HepG2 (cell line): ENCODE results near the gene LSM2. TPM values are rescaled to one million over a fixed set of nuclear protein-coding genes. Genes with fewer than 3 reads are reported as not detected.

Experiments
- BCL6 ChIP-seq: IDR thresholded peaks from 2 replicates; pipeline ENCODE4 v1.6.1; 2016; ENCODE audit warnings: missing genetic modification reagents, missing compliant biosample characterization
- CAMTA2 ChIP-seq: sonication (generic); formaldehyde crosslinking; IDR thresholded peaks from 2 replicates; pipeline ENCODE4 v1.4.0; 2020; ENCODE audit warnings: mild to moderate bottlenecking, missing genetic modification reagents, borderline replicate concordance
- ETS1 ChIP-seq: sonication (generic); formaldehyde crosslinking; IDR thresholded peaks from 2 replicates; pipeline ENCODE4 v1.4.0; 2020; ENCODE audit warnings: missing genetic modification reagents
- HNF1B ChIP-seq: sonication (generic); formaldehyde crosslinking; IDR thresholded peaks from 2 replicates; pipeline ENCODE4 v1.5.1; 2020; ENCODE audit warnings: mild to moderate bottlenecking, moderate library complexity, missing genetic modification reagents
- HNF4A ChIP-seq: sonication (generic); formaldehyde crosslinking; IDR thresholded peaks from 2 replicates; pipeline ENCODE4 v1.4.0; 2020; ENCODE audit warnings: missing genetic modification reagents
- KDM3A ChIP-seq: IDR thresholded peaks from 2 replicates; pipeline ENCODE4 v1.6.1; 2018; ENCODE audit warnings: low read depth, missing compliant biosample characterization
- LCORL ChIP-seq, 2 experiments: fragments of 450-650 bp in 1 of 2; sonication (generic) in 1 of 2; formaldehyde crosslinking in 1 of 2; IDR thresholded peaks; 2 replicates each; pipeline versions ENCODE4 v1.5.0 to v1.6.1; 2017 to 2020; ENCODE audit warnings: antibody characterized with exemption in 1 of 2, missing genetic modification reagents in 1 of 2
- MAZ ChIP-seq, 2 experiments: sonication (generic) in 1 of 2; formaldehyde crosslinking in 1 of 2; IDR thresholded peaks; 2 replicates each; pipeline versions ENCODE4 v1.5.0 to v1.6.1; 2012 to 2020; ENCODE audit warnings: low read depth in 2 of 2, mild to moderate bottlenecking in 2 of 2, borderline replicate concordance in 1 of 2, improper control_type of control experiment in 1 of 2, low read length in 1 of 2, missing genetic modification reagents in 1 of 2, moderate library complexity in 1 of 2
- SP1 ChIP-seq, 2 experiments: fragments of 450-650 bp in 1 of 2; sonication (generic) in 1 of 2; formaldehyde crosslinking in 1 of 2; IDR thresholded peaks; 2 replicates each; pipeline versions ENCODE4 v1.4.0 to v1.6.1; 2016 to 2020; ENCODE audit warnings: missing genetic modification reagents in 1 of 2
- SYNCRIP ChIP-seq: fragments of 200-400 bp; formaldehyde crosslinking; IDR thresholded peaks from 2 replicates; pipeline ENCODE4 v1.6.1; 2018; ENCODE audit warnings: mild to moderate bottlenecking, low read depth, low read length; ENCODE audit not compliant: insufficient read depth
- ZBTB2 ChIP-seq: sonication (generic); formaldehyde crosslinking; IDR thresholded peaks from 2 replicates; pipeline ENCODE4 v1.8.0; 2022; ENCODE audit warnings: low read depth, missing genetic modification reagents
- ZBTB8A ChIP-seq: sonication (generic); formaldehyde crosslinking; IDR thresholded peaks from 2 replicates; pipeline ENCODE4 v1.4.0; 2020; ENCODE audit warnings: mild to moderate bottlenecking, low read depth, missing genetic modification reagents, borderline replicate concordance
- ZNF253 ChIP-seq: sonication (generic); formaldehyde crosslinking; IDR thresholded peaks from 2 replicates; pipeline ENCODE4 v1.8.0; 2022; ENCODE audit warnings: mild to moderate bottlenecking, missing genetic modification reagents, borderline replicate concordance
- ZNF326 ChIP-seq: sonication (generic); formaldehyde crosslinking; IDR thresholded peaks from 2 replicates; pipeline ENCODE4 v1.4.0; 2020; ENCODE audit warnings: missing genetic modification reagents, borderline replicate concordance
- ZNF747 ChIP-seq: sonication (generic); formaldehyde crosslinking; IDR thresholded peaks from 2 replicates; pipeline ENCODE4 v1.8.1; 2023; ENCODE audit warnings: missing genetic modification reagents, mild to moderate bottlenecking, borderline replicate concordance
- polyA plus RNA-seq, 8 experiments: library from polyadenylated mRNA; depleted of rRNA in 3 of 8; stranded (reverse) in 7 of 8; unstranded in 1 of 8; fragments of >200 nt; fragmentation: Illumina TruSeq in 4 of 8; extraction: Trizol in 4 of 8; gene quantifications; 2 replicates each; pipeline versions ENCODE4 v1.2.1 to v1.2.3, GENCODE V29; 2011 to 2016; ENCODE audit warnings: low read depth in 4 of 8, missing spikeins in 1 of 8, mixed read lengths in 1 of 8; ENCODE audit not compliant: insufficient read depth in 1 of 8
- total RNA-seq, 5 experiments: library from RNA; depleted of rRNA; stranded (reverse); fragments of >200 nt; fragmentation: Illumina TruSeq; extraction: Trizol; gene quantifications; 2 replicates each; pipeline ENCODE4 v1.2.3, GENCODE V29; 2016; ENCODE audit warnings: low read depth in 1 of 5
- TF ChIP-seq, protein P1 (sequence below): sonication (generic); formaldehyde crosslinking; IDR thresholded peaks from 2 replicates; pipeline ENCODE4 v1.4.0; 2020; ENCODE audit warnings: low read depth, missing genetic modification reagents
- TF ChIP-seq, protein P2 (sequence below): sonication (generic); formaldehyde crosslinking; conservative IDR thresholded peaks from 2 replicates; pipeline ENCODE4 v1.4.0; 2020; ENCODE audit warnings: missing genetic modification reagents

LSM2 gene
- total and polyA plus RNA-seq, 2 of the 13 experiments (the other 11 are each of a cell fraction or from before 2014, with no cell fraction given): 69.4 to 90.5 TPM

GRCh38 chr6:31821301-31822035, 14.7 kb upstream of the LSM2 start (continued):
- TF ChIP-seq, protein P1, sequence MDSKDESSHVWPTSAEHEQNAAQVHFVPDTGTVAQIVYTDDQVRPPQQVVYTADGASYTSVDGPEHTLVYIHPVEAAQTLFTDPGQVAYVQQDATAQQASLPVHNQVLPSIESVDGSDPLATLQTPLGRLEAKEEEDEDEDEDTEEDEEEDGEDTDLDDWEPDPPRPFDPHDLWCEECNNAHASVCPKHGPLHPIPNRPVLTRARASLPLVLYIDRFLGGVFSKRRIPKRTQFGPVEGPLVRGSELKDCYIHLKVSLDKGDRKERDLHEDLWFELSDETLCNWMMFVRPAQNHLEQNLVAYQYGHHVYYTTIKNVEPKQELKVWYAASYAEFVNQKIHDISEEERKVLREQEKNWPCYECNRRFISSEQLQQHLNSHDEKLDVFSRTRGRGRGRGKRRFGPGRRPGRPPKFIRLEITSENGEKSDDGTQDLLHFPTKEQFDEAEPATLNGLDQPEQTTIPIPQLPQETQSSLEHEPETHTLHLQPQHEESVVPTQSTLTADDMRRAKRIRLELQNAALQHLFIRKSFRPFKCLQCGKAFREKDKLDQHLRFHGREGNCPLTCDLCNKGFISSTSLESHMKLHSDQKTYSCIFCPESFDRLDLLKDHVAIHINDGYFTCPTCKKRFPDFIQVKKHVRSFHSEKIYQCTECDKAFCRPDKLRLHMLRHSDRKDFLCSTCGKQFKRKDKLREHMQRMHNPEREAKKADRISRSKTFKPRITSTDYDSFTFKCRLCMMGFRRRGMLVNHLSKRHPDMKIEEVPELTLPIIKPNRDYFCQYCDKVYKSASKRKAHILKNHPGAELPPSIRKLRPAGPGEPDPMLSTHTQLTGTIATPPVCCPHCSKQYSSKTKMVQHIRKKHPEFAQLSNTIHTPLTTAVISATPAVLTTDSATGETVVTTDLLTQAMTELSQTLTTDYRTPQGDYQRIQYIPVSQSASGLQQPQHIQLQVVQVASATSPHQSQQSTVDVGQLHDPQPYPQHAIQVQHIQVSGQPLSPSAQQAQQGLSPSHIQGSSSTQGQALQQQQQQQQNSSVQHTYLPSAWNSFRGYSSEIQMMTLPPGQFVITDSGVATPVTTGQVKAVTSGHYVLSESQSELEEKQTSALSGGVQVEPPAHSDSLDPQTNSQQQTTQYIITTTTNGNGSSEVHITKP (CRISPR knock-in tag): no peak
- TF ChIP-seq ETS1: no peak
- TF ChIP-seq BCL6 (CRISPR knock-in tag): no peak
- TF ChIP-seq ZBTB8A (CRISPR knock-in tag): no peak
- no peak for TF ChIP-seq ZBTB2
- no peak for TF ChIP-seq MAZ (IDR thresholded peaks at IDR 0.05; ENCODE audit: borderline replicate concordance, low read depth, low read length)
- peak; percentile 70; the same call in 1 of the 2 replicates for TF ChIP-seq MAZ (CRISPR knock-in tag; IDR thresholded peaks at IDR 0.05; ENCODE audit: low read depth)
- TF ChIP-seq SP1 (IDR thresholded peaks at IDR 0.05): no peak
- no peak; the same call in 1 of the 2 replicates for TF ChIP-seq SP1 (CRISPR knock-in tag; IDR thresholded peaks at IDR 0.05)
- no peak for TF ChIP-seq LCORL (IDR thresholded peaks at IDR 0.05)
- TF ChIP-seq LCORL (CRISPR knock-in tag; IDR thresholded peaks at IDR 0.05): 0 out of 2 replicates have a peak, but pooled peaks have one; percentile 27
- TF ChIP-seq HNF4A (CRISPR knock-in tag): no peak
- TF ChIP-seq HNF1B (CRISPR knock-in tag): peak; percentile 50
- no peak for TF ChIP-seq ZNF747 (CRISPR knock-in tag)
- peak; percentile 56; the same call in 1 of the 2 replicates for TF ChIP-seq KDM3A (CRISPR knock-in tag)
- TF ChIP-seq, protein P2, sequence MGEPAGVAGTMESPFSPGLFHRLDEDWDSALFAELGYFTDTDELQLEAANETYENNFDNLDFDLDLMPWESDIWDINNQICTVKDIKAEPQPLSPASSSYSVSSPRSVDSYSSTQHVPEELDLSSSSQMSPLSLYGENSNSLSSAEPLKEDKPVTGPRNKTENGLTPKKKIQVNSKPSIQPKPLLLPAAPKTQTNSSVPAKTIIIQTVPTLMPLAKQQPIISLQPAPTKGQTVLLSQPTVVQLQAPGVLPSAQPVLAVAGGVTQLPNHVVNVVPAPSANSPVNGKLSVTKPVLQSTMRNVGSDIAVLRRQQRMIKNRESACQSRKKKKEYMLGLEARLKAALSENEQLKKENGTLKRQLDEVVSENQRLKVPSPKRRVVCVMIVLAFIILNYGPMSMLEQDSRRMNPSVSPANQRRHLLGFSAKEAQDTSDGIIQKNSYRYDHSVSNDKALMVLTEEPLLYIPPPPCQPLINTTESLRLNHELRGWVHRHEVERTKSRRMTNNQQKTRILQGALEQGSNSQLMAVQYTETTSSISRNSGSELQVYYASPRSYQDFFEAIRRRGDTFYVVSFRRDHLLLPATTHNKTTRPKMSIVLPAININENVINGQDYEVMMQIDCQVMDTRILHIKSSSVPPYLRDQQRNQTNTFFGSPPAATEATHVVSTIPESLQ (CRISPR knock-in tag): no peak
- no peak for TF ChIP-seq CAMTA2 (CRISPR knock-in tag)
- no peak for TF ChIP-seq SYNCRIP
- no peak for TF ChIP-seq ZNF326 (CRISPR knock-in tag)
- no peak for TF ChIP-seq ZNF253 (CRISPR knock-in tag)
